HEK293T (cell line): ENCODE results near the gene TBC1D3B.

ENCODE experiments used
- CTCF ChIA-PET: fragments of 350-600 bp; formaldehyde crosslinking; extraction: SDS; loops from one replicate; lab custom pipeline; 2021; ENCODE audit warnings: antibody characterized with exemption, inconsistent platforms; lab: Yijun Ruan, JAX
- POLR2A ChIA-PET: fragments of 350-600 bp; formaldehyde crosslinking; extraction: SDS; loops from one replicate; lab custom pipeline; 2020; ENCODE audit warnings: antibody characterized with exemption, inconsistent platforms; lab: Yijun Ruan, JAX
- DNase-seq: peaks from one replicate; pipeline ENCODE4 v3.0.0; 2012; ENCODE audit warnings: mixed read lengths; ENCODE audit errors: extremely low spot score
- ARNT ChIP-seq: fragments of 450-650 bp; IDR thresholded peaks from 2 replicates; pipeline ENCODE4 v1.6.1; 2017; ENCODE audit warnings: mild to moderate bottlenecking
- BHLHE40 ChIP-seq: fragments of 450-650 bp; IDR thresholded peaks from 2 replicates; pipeline ENCODE4 v1.6.1; 2016; ENCODE audit warnings: mild to moderate bottlenecking, moderate library complexity, borderline replicate concordance
- ELF4 ChIP-seq: fragments of 450-650 bp; IDR thresholded peaks from 2 replicates; pipeline ENCODE4 v1.6.1; 2017; ENCODE audit warnings: antibody characterized with exemption
- FOXA1 ChIP-seq: fragments of 450-650 bp; IDR thresholded peaks from 2 replicates; pipeline ENCODE4 v1.6.1; 2016; ENCODE audit warnings: mild to moderate bottlenecking
- HDGF ChIP-seq: fragments of 450-650 bp; IDR thresholded peaks from 2 replicates; pipeline ENCODE4 v1.6.1; 2017; ENCODE audit warnings: antibody characterized with exemption, borderline replicate concordance
- LEF1 ChIP-seq: fragments of 450-650 bp; IDR thresholded peaks from 2 replicates; pipeline ENCODE4 v1.6.1; 2017; ENCODE audit warnings: mild to moderate bottlenecking, borderline replicate concordance
- SUZ12 ChIP-seq: fragments of 450-650 bp; IDR thresholded peaks from 2 replicates; pipeline ENCODE4 v1.6.1; 2016; ENCODE audit warnings: mild to moderate bottlenecking

TBC1D3B gene

DNA sequence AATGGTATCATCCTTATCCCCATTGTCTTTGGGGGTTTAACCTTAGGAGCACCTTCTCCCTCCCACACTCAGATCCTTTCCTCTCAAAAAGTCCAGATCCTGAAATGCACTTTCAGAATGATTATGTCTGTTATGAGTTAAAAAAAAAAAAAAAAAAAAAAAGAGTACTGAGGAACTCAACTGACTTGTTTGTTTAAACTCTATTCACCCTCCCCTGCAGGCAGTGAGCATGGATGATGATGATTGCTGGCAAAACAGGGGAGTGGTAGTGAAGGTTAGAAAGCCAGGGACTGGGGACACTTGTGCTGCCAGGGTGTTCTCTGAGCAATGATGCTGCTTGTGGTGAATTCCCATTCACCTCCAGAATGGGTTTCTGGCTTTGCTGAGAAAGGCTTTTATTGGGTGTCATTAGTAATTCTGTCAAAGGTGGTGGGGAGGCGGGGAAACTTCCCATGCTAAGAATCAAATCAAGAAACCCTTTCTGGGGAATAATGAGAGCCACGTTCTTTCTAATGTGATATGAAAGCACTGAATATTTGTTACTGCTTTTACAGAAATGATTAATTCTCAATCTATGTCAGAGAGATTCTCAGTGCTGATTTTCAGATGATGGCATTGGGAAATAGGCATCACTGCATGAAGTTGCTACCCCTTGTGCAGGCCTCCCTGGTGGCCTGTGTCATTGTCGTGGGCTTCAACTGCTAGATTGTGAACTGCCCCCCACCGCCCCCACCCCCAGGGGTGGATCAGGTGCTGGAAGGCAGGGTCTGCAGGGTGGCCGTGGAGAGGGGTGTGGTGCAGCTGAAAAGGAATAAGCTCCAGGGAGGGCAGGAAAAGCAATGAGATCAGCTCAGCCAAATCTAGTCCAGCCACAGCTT is 58.7 kb downstream of the TBC1D3B start:
- no peak for DNase-seq
- ChIA-PET POLR2A (no interaction called here), CTCF (interaction anchor here (0.6 to 1.0 kb wide), 4 partner anchors 10 to 31 kb away, joined by 3 to 4 read pairs (median 4); no protein-coding TSS in a partner anchor)

More for the DNA sequence above, 58.7 kb downstream of the TBC1D3B start:
- TF ChIP-seq ARNT (no peak), LEF1 (no peak), SUZ12 (no peak), HDGF (no peak), ELF4 (no peak), BHLHE40 (no peak), FOXA1 (no peak)
